ENCODE data around the gene PKLR.
A peak's percentile ranks its signal among the peaks of the same experiment; 100 is the strongest.
"Not testable (repeated sequence)": the region's sequence is repeated elsewhere in the genome, so short reads cannot be mapped to it uniquely, and the experiment has no call there.

The PKLR gene

GRCh38 chr1:155316922-155317321 is 15.7 kb upstream of the PKLR start:
- no peak for DNase-seq

GRCh38 chr1:155313261-155313660 is 12.0 kb upstream of the PKLR start:
- no peak for DNase-seq

GRCh38 chr1:155309423-155310021 is 8.3 kb upstream of the PKLR start:
- DNase-seq: no peak

GRCh38 chr1:155308493-155309422 is 7.5 kb upstream of the PKLR start, which contains the start of gene FDPS:
FDPS (plus strand) TSS chr1:155308866; CDS start chr1:155309790, 924 bp downstream.
- peak; percentile 94 for DNase-seq

GRCh38 chr1:155307247-155307740 is 6.1 kb upstream of the PKLR start:
- no peak for DNase-seq

- no peak for DNase-seq
These were observed 4.7 kb upstream of the PKLR start for GRCh38 chr1:155305881-155306391.

- no peak for DNase-seq
These were observed 3.4 kb upstream of the PKLR start for GRCh38 chr1:155304558-155305063.

GRCh38 chr1:155300553-155301329 is 497 bp downstream of the PKLR start:
- no peak for DNase-seq

GRCh38 chr1:155300024-155300423 is 1.2 kb downstream of the PKLR start:
- DNase-seq: no peak

- DNase-seq: no peak
These were observed 3.9 kb downstream of the PKLR start for GRCh38 chr1:155297384-155297783.

GRCh38 chr1:155296661-155297060 is 4.6 kb downstream of the PKLR start:
- no peak for DNase-seq

- DNase-seq: no peak
These were observed 5.3 kb downstream of the PKLR start for GRCh38 chr1:155295942-155296267.

- no peak for DNase-seq
These were observed 5.9 kb downstream of the PKLR start for GRCh38 chr1:155295183-155295941.

GRCh38 chr1:155294520-155295182 is 6.6 kb downstream of the PKLR start:
- DNase-seq: no peak

GRCh38 chr1:155293086-155293749 is 8.0 kb downstream of the PKLR start:
- no peak for DNase-seq

GRCh38 chr1:155291006-155291405 is 10.2 kb downstream of the PKLR start:
- DNase-seq: not testable (repeated sequence)

GRCh38 chr1:155287987-155288543 is 13.2 kb downstream of the PKLR start:
- DNase-seq: no peak

- DNase-seq: no peak
These were observed 14.7 kb downstream of the PKLR start for GRCh38 chr1:155286544-155286943.

GRCh38 chr1:155285631-155286044 is 15.6 kb downstream of the PKLR start:
- no peak for DNase-seq

- DNase-seq: no peak
These were observed 16.2 kb downstream of the PKLR start for GRCh38 chr1:155285063-155285462.

- no peak for DNase-seq
These were observed 16.8 kb downstream of the PKLR start for GRCh38 chr1:155284476-155284875.
